ENCODE results near the gene ATP9A. TPM values are rescaled to one million over a fixed set of nuclear protein-coding genes. Genes with fewer than 3 reads are reported as not detected.

ATP9A gene
- polyA plus RNA-seq, 1 donor from 2014 or later, result 56.1 TPM

GRCh38 chr20:51650685-51651134 is 117.5 kb downstream of the ATP9A start:
- Histone ChIP-seq H2AFZ (ENCODE audit: low read depth, low read length) (no peak overlapping the region), H3K36me3 (ENCODE audit: insufficient read depth, low read length) (no peaks in the 10 kb centered on the region), H3K4me2 (ENCODE audit: low read length) (no peak overlapping the region), H3K9ac (ENCODE audit: low read length) (no peak overlapping the region), H3K4me3 (ENCODE audit: low read length) (no peak overlapping the region), H3F3A (ENCODE audit: insufficient read depth, low read length, poor library complexity, severe bottlenecking) (no peaks in the 10 kb centered on the region), H3K27ac (ENCODE audit: low read length) (no peak overlapping the region), H3K27me3 (ENCODE audit: insufficient read depth, low read depth, low read length) (no peaks in the 10 kb centered on the region), H3K79me2 (replicated peaks; ENCODE audit: insufficient read depth, low read length) (no peaks in the 10 kb centered on the region), H3K9me2 (ENCODE audit: insufficient read depth, low read length) (no peaks in the 10 kb centered on the region), H3K9me3 (ENCODE audit: low read length) (no peaks in the 10 kb centered on the region), H4K20me1 (ENCODE audit: insufficient read depth) (no peaks in the 10 kb centered on the region)
- TF ChIP-seq EP300 (conservative IDR thresholded peaks at IDR 0.05; ENCODE audit: poor library complexity, severe bottlenecking), result no peak
- TF ChIP-seq REST (IDR thresholded peaks at IDR 0.05; ENCODE audit: borderline replicate concordance), result no peak
- no peak for TF ChIP-seq CTCF (IDR thresholded peaks at IDR 0.05; ENCODE audit: poor library complexity, severe bottlenecking)
- no peak for TF ChIP-seq SMC3 (conservative IDR thresholded peaks at IDR 0.05; ENCODE audit: poor library complexity)
- TF ChIP-seq TAF1 (IDR thresholded peaks at IDR 0.05; ENCODE audit: low read depth), result no peak
- no peak for TF ChIP-seq MXI1 (conservative IDR thresholded peaks at IDR 0.05; ENCODE audit: poor library complexity, severe bottlenecking)
- TF ChIP-seq RAD21 (conservative IDR thresholded peaks at IDR 0.05), result no peak
- TF ChIP-seq EZH2 (IDR thresholded peaks at IDR 0.05; ENCODE audit: borderline replicate concordance, insufficient read depth, low read length, poor library complexity, severe bottlenecking), result no peak

- Histone ChIP-seq H3K79me2 (replicated peaks; ENCODE audit: insufficient read depth, low read length) (no peaks in the 10 kb centered on the region), H3K9me2 (ENCODE audit: insufficient read depth, low read length) (no peaks in the 10 kb centered on the region), H3K4me3 (ENCODE audit: low read length) (no peak overlapping the region), H3K27me3 (ENCODE audit: insufficient read depth, low read depth, low read length) (no peaks in the 10 kb centered on the region), H3K9me3 (ENCODE audit: low read length) (no peaks in the 10 kb centered on the region), H4K20me1 (ENCODE audit: insufficient read depth) (no peaks in the 10 kb centered on the region), H3F3A (ENCODE audit: insufficient read depth, low read length, poor library complexity, severe bottlenecking) (no peaks in the 10 kb centered on the region), H3K27ac (ENCODE audit: low read length) (no peak overlapping the region), H3K36me3 (ENCODE audit: insufficient read depth, low read length) (no peaks in the 10 kb centered on the region), H3K9ac (ENCODE audit: low read length) (no peak overlapping the region), H3K4me2 (ENCODE audit: low read length) (no peak overlapping the region), H2AFZ (ENCODE audit: low read depth, low read length) (no peak overlapping the region)
- no peak for TF ChIP-seq REST (IDR thresholded peaks at IDR 0.05; ENCODE audit: borderline replicate concordance)
- TF ChIP-seq CTCF (IDR thresholded peaks at IDR 0.05; ENCODE audit: poor library complexity, severe bottlenecking), result no peak
- no peak for TF ChIP-seq EZH2 (IDR thresholded peaks at IDR 0.05; ENCODE audit: borderline replicate concordance, insufficient read depth, low read length, poor library complexity, severe bottlenecking)
- TF ChIP-seq EP300 (conservative IDR thresholded peaks at IDR 0.05; ENCODE audit: poor library complexity, severe bottlenecking), result no peak
- TF ChIP-seq SMC3 (conservative IDR thresholded peaks at IDR 0.05; ENCODE audit: poor library complexity), result no peak
- TF ChIP-seq POLR2AphosphoS5 (IDR thresholded peaks at IDR 0.05), result no peak
- TF ChIP-seq RAD21 (conservative IDR thresholded peaks at IDR 0.05), result no peak
- no peak for TF ChIP-seq MXI1 (conservative IDR thresholded peaks at IDR 0.05; ENCODE audit: poor library complexity, severe bottlenecking)
- no peak for TF ChIP-seq TAF1 (IDR thresholded peaks at IDR 0.05; ENCODE audit: low read depth)
Observed at GRCh38 chr20:51648571-51648947, 119.6 kb downstream of the ATP9A start.

All from neural cell (in vitro differentiated cells).